Measurements from ENCODE around the gene CREB3L2.

DNA sequence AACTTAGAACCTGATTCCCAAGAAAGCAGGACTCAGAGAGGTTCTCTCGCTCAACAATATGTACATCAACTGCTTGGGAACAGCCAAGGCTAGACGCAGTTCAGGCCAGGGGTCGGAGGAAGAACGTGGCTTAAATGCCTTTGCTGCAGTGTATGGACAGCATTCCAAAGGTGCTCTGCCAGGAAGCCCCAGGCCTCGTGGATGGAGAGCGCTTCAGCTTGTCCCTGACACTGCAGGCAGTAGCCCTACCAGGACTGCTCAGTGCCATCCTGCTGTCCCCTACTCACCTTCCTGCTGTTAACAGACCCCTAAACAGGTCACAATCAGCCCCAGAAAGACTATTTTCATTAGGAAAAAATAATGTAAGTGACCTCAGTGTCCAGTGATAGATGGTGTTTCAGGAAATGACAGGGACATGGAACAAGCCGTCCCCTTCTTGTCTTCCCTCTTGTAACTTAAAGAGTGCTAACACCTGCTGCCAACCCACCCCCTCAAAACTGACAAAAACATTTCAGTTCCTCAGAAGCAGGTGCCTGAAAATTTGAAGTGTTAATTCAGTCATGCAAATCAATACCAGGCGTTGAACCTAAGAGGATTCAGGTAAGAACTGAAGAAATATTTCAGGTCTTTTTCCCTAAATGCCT, 16.5 kb downstream of the CREB3L2 start:
- TF ChIP-seq ZNF24 (tag by site-specific recombination; IDR thresholded peaks at IDR 0.05) (no peak), ZNF239 (tag by site-specific recombination; IDR thresholded peaks at IDR 0.05) (no peak), ZNF626 (tag by site-specific recombination; IDR thresholded peaks at IDR 0.05) (no peak), ZBTB7A (tag by site-specific recombination; IDR thresholded peaks at IDR 0.05; ENCODE audit: low read depth) (no peak), ZNF214 (tag by site-specific recombination; IDR thresholded peaks at IDR 0.05; ENCODE audit: borderline replicate concordance) (no peak), ZNF596 (tag by site-specific recombination; IDR thresholded peaks at IDR 0.05) (no peak), PRDM1 (tag by site-specific recombination; IDR thresholded peaks at IDR 0.05) (no peak), SP7 (tag by site-specific recombination; IDR thresholded peaks at IDR 0.05) (no peak), GLI4 (tag by site-specific recombination; IDR thresholded peaks at IDR 0.05) (no peak)
- TF ChIP-seq, protein P1, sequence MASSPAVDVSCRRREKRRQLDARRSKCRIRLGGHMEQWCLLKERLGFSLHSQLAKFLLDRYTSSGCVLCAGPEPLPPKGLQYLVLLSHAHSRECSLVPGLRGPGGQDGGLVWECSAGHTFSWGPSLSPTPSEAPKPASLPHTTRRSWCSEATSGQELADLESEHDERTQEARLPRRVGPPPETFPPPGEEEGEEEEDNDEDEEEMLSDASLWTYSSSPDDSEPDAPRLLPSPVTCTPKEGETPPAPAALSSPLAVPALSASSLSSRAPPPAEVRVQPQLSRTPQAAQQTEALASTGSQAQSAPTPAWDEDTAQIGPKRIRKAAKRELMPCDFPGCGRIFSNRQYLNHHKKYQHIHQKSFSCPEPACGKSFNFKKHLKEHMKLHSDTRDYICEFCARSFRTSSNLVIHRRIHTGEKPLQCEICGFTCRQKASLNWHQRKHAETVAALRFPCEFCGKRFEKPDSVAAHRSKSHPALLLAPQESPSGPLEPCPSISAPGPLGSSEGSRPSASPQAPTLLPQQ (tag by site-specific recombination; IDR thresholded peaks at IDR 0.05): no peak
- TF ChIP-seq, protein P2, sequence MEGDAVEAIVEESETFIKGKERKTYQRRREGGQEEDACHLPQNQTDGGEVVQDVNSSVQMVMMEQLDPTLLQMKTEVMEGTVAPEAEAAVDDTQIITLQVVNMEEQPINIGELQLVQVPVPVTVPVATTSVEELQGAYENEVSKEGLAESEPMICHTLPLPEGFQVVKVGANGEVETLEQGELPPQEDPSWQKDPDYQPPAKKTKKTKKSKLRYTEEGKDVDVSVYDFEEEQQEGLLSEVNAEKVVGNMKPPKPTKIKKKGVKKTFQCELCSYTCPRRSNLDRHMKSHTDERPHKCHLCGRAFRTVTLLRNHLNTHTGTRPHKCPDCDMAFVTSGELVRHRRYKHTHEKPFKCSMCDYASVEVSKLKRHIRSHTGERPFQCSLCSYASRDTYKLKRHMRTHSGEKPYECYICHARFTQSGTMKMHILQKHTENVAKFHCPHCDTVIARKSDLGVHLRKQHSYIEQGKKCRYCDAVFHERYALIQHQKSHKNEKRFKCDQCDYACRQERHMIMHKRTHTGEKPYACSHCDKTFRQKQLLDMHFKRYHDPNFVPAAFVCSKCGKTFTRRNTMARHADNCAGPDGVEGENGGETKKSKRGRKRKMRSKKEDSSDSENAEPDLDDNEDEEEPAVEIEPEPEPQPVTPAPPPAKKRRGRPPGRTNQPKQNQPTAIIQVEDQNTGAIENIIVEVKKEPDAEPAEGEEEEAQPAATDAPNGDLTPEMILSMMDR (tag by site-specific recombination; IDR thresholded peaks at IDR 0.05): no peak
